Measurements from ENCODE around the gene MRPL38. TPM values are rescaled to one million over a fixed set of nuclear protein-coding genes. Genes with fewer than 3 reads are reported as not detected.

The MRPL38 gene
- total RNA-seq, 2 donors from 2014 or later = 103 to 118 TPM

DNA sequence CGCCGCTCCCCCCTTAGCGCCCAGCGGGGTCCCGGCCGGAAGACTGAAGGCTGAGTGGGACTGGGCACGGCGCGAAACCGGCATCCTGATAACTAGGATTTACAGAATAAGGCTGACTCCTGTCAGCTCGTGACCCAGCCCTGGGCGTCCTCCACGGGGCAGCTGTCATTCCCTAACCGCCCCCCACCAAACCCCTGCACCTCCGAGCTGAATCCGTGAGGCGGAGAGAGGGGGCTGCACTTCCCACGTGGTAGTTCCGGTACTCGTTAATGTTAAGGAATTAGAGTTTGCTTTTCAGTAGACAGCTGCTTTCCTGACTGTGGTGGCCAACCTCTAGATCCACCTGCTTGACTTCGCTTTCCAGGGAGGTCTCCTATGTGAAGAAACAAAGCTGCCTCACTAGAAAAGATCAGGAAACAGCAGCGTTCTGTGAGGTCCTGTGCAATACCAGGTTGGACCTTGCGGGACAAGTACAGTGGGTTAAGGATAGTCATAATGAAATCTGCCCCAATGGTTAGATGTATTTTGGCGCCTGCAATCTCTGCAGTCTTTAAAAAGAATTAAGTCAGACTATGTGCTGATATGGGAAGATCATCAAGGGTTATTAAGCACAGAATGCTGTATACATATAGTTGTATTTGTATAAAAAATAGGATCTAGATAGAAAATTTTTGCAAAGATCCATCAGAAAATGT is 48.5 kb downstream of the MRPL38 start:
- WGBS, 2 experiments (ENCODE audit: insufficient coverage in 1 of 2, insufficient read length in 1 of 2) = 5 to 10% methylated on average over 12 to 23 of the region's 24 CpGs
- Histone ChIP-seq H3K9me3 (ENCODE audit: control insufficient read depth, low read length) (no peaks in the 10 kb centered on the region), H3K4me1 (ENCODE audit: control insufficient read depth, insufficient read depth, low read length) (no peaks in the 10 kb centered on the region), H3K9ac (ENCODE audit: extremely low read depth, low read length, poor library complexity, severe bottlenecking) (peak overlapping the region; percentile 77), H3K4me3 (ENCODE audit: low read length) (peak overlapping the region; percentile 88), H3K36me3 (ENCODE audit: control insufficient read depth, insufficient read depth, low read length) (peaks cover 4% of the 10 kb centered on the region), H3K27me3 (ENCODE audit: control insufficient read depth, insufficient read depth, low read length, poor library complexity, severe bottlenecking) (no peaks in the 10 kb centered on the region), H3K27ac (ENCODE audit: low read depth, low read length) (peak overlapping the region; percentile 65)
- DNase-seq = no peak
- Mint-ChIP-seq H3K27me3 (ENCODE audit: insufficient read depth) (no peaks in the 10 kb centered on the region), H3K27ac (peak overlapping the region; percentile 90), H3K9me3 (no peaks in the 10 kb centered on the region), H3K36me3 (ENCODE audit: low read depth) (peaks cover 4% of the 10 kb centered on the region), H3K4me1 (peaks cover 11% of the 10 kb centered on the region), H3K4me3 (no peak overlapping the region)
- no peak for TF ChIP-seq CTCF (conservative IDR thresholded peaks at IDR 0.05)

DNA sequence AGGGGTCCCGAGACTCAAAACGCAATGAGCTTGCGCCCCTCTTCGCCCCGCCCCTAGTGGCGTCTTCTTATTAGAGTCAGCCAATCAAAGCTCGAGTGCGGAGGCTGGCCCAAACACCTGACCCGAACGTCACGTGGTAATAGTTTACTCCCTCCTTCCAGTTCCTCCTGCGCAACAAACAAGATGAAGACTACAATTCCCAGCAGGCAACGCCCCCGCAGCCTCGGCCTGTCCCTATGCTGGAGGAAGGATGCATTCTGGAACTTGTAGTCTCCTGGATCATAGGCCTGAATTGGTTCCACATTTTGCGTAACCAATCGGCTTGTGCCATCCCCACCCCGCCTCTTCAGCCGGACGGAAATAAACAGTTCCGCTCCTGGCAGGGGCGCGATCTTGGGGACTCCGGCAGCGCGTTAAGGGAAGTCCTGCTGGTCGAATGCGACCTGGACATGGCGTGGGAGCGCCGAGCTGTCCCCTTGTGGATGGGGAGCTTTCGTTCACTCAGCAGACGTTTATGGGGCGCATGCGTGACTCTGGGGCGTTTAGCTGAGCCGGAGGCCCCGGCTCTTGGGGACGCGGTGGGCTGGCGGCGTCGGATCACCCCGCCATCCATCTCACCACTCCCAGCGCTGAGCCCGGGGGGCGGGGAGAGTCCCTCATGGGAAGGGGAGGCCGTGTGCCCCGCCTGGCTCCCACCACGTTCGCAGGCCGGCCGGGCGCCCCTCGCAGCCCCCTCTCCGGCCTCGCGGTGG is 49.2 kb downstream of the MRPL38 start, which contains the start of gene WBP2:
WBP2 (minus strand) TSS at position 26 of the 752 bp plus-strand sequence. CDS start 38 bp downstream, outside the sequence.
- H3K4me3 Mint-ChIP-seq = no peak within 1 kb of the TSS

DNA sequence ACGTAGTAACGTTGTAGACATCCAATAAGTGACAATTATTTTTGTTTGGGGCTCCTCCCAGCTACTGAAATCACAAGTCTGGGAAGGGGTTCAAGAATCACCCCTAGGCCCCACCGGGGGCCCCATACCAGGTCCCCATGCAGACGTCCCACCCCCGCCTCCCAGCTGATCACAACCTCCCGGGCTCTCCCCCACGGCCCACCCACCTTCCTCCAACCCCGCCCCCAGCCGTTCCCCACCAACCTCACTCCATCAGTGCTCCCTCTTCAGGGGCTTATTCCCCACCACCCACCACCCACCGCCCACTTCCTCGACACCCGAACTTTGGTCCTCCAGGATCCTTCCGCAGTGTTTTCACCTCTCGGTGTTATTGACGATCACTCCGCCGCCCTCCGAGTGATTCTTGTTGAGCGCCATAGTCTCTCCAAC is 49.8 kb downstream of the MRPL38 start:
- peaks cover 11% of the 10 kb centered on the region for H3K4me1 Mint-ChIP-seq
- no peaks in the 10 kb centered on the region for H3K9me3 Mint-ChIP-seq
- no peak overlapping the region for H3K27ac Mint-ChIP-seq
- WGBS, 2 experiments (ENCODE audit: insufficient coverage in 1 of 2, insufficient read length in 1 of 2) = 1 to 3% methylated on average over 12 to 19 of the region's 19 CpGs
- no peak overlapping the region for H3K4me3 Mint-ChIP-seq
- no peak for TF ChIP-seq CTCF (conservative IDR thresholded peaks at IDR 0.05)
- Histone ChIP-seq H3K4me3 (ENCODE audit: low read length) (peak overlapping the region; percentile 88), H3K27ac (ENCODE audit: low read depth, low read length) (no peak overlapping the region), H3K9me3 (ENCODE audit: control insufficient read depth, low read length) (no peaks in the 10 kb centered on the region), H3K36me3 (ENCODE audit: control insufficient read depth, insufficient read depth, low read length) (peaks cover 12% of the 10 kb centered on the region), H3K27me3 (ENCODE audit: control insufficient read depth, insufficient read depth, low read length, poor library complexity, severe bottlenecking) (no peaks in the 10 kb centered on the region), H3K9ac (ENCODE audit: extremely low read depth, low read length, poor library complexity, severe bottlenecking) (peak overlapping the region; percentile 64), H3K4me1 (ENCODE audit: control insufficient read depth, insufficient read depth, low read length) (no peaks in the 10 kb centered on the region)
- peaks cover 12% of the 10 kb centered on the region for H3K36me3 Mint-ChIP-seq (ENCODE audit: low read depth)
- no peaks in the 10 kb centered on the region for H3K27me3 Mint-ChIP-seq (ENCODE audit: insufficient read depth)
- DNase-seq = no peak

More for the DNA sequence above, 49.2 kb downstream of the MRPL38 start, which contains the start of gene WBP2:
- Mint-ChIP-seq H3K9me3 (no peaks in the 10 kb centered on the region), H3K27me3 (ENCODE audit: insufficient read depth) (no peaks in the 10 kb centered on the region), H3K4me1 (peaks cover 11% of the 10 kb centered on the region), H3K27ac (peak within 1 kb of the TSS; percentile 90), H3K36me3 (ENCODE audit: low read depth) (peaks cover 10% of the 10 kb centered on the region)
- H3K27ac ChIP-seq (ENCODE audit: low read depth, low read length) = peak within 1 kb of the TSS; percentile 65
- H3K9ac ChIP-seq (ENCODE audit: extremely low read depth, low read length, poor library complexity, severe bottlenecking) = peak within 1 kb of the TSS; percentile 77
- TF ChIP-seq CTCF (conservative IDR thresholded peaks at IDR 0.05) = peak; percentile 69
- peaks cover 11% of the 10 kb centered on the region for H3K36me3 ChIP-seq (ENCODE audit: control insufficient read depth, insufficient read depth, low read length)
- no peaks in the 10 kb centered on the region for H3K4me1 ChIP-seq (ENCODE audit: control insufficient read depth, insufficient read depth, low read length)
- no peaks in the 10 kb centered on the region for H3K27me3 ChIP-seq (ENCODE audit: control insufficient read depth, insufficient read depth, low read length, poor library complexity, severe bottlenecking)
- no peaks in the 10 kb centered on the region for H3K9me3 ChIP-seq (ENCODE audit: control insufficient read depth, low read length)
- 0% methylated on average over 18 to 58 of the region's 58 CpGs for WGBS, 2 experiments (ENCODE audit: insufficient coverage in 1 of 2, insufficient read length in 1 of 2)
- peak within 1 kb of the TSS; percentile 88 for H3K4me3 ChIP-seq (ENCODE audit: low read length)
- peak; percentile 100 for DNase-seq

All from endodermal cell (in vitro differentiated cells).